CD4-positive, alpha-beta T cell treated with Interleukin-10 for 1 hour (primary cell): ENCODE measurements around the gene FFAR1.

Experiments used
- DNase-seq: peaks from one replicate; pipeline ENCODE4 v3.0.0-alpha.2; 2020

Gene FFAR1

GRCh38 chr19:35396240-35396885, 48.7 kb downstream of the FFAR1 start:
- DNase-seq: no peak

- no peak for DNase-seq
Measured at GRCh38 chr19:35397064-35397463, 49.4 kb downstream of the FFAR1 start.
